ENCODE measurements around the gene SERTM1. TPM values are rescaled to one million over a fixed set of nuclear protein-coding genes. Genes with fewer than 3 reads are reported as not detected.

SERTM1 gene
- total and polyA plus RNA-seq, 4 donors: 2.9 to 14.3 (median 7.4) TPM

DNA sequence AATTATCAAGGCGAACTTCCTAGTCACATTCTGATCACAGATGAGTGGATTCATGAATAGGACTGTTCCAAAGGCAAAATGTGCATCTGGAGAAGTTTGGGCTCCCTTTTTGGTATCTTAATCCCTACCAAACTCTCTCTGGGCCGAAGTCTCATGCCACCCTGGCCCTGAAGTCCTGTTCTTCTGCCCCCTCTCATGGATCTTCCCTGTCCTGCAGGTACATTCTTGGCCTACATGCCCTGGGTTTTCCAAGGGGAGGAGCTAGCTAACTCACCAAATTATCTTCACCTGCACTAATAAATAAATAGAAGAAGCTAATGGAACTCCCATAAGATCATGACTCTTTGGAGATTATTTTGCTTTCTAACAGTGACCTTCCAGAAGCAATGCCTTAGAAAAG lies 50.3 kb downstream of the SERTM1 start:
- no peak overlapping the region for H3K27ac ChIP-seq (ENCODE audit: low read depth, low read length)
- no peak for DNase-seq (ENCODE audit: low read depth in 4 of 6, low spot score in 6 of 6)
- H3K9me3 ChIP-seq (ENCODE audit: control insufficient read depth, insufficient read depth, low read length): no peaks in the 10 kb centered on the region
- no peaks in the 10 kb centered on the region for H3K27me3 ChIP-seq (ENCODE audit: control insufficient read depth, insufficient read depth, low read length)
- 80% methylated on average over 2 of the region's 2 CpGs for WGBS (ENCODE audit: insufficient coverage)
- H3K4me3 ChIP-seq (ENCODE audit: low read depth, low read length): no peak overlapping the region
- no peaks in the 10 kb centered on the region for H3K4me1 ChIP-seq (ENCODE audit: control insufficient read depth, insufficient read depth, low read length)
- no peaks in the 10 kb centered on the region for H3K36me3 ChIP-seq (ENCODE audit: control insufficient read depth, insufficient read depth, low read length)

DNA sequence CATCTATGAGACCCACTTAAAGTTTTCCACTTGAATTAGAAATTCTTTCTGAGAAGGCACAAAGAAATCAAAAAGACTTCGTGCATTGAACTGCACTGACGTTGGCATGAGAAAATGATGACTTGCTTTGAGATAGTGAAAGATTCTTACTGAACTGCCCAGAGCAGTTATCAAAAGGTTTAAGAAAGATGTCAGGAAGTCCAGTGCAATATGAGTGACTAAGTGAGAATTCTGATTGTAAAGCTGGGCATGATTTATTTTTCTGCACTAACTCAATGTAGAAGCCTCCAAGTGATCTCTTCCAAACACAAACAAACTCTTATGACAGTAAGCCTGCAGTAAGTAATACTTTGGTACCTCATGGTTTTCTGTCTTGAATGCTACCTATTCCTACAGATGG lies 52.1 kb downstream of the SERTM1 start:
- Histone ChIP-seq H3K4me3 (ENCODE audit: low read depth, low read length) (no peak overlapping the region), H3K4me1 (ENCODE audit: control insufficient read depth, insufficient read depth, low read length) (no peaks in the 10 kb centered on the region), H3K36me3 (ENCODE audit: control insufficient read depth, insufficient read depth, low read length) (no peaks in the 10 kb centered on the region), H3K27ac (ENCODE audit: low read depth, low read length) (no peak overlapping the region), H3K27me3 (ENCODE audit: control insufficient read depth, insufficient read depth, low read length) (no peaks in the 10 kb centered on the region), H3K9me3 (ENCODE audit: control insufficient read depth, insufficient read depth, low read length) (no peaks in the 10 kb centered on the region)
- WGBS (ENCODE audit: insufficient coverage): 95% methylated on average over 2 of the region's 2 CpGs
- DNase-seq (ENCODE audit: low read depth in 4 of 6, low spot score in 6 of 6): no peak

DNA sequence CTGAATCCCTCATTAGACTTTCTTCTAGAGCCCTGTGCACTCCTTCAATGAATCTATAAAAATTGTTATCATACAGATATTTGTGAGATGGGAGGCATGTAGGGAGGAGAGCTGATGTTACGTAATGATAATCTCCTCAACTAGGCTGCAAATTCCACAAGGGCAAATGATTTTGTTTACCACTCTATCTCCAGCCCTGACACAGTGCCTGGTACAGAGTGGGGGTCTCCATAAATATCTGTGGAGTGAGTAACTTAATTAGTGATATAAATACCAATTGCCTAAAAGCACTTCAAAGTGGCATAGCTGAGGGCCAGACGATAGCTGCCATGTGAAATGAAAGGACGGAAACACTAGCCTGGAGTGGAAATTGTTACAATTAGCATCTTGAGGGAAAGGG lies 54.2 kb downstream of the SERTM1 start:
- no peaks in the 10 kb centered on the region for H3K27me3 ChIP-seq (ENCODE audit: control insufficient read depth, insufficient read depth, low read length)
- H3K36me3 ChIP-seq (ENCODE audit: control insufficient read depth, insufficient read depth, low read length): no peaks in the 10 kb centered on the region
- no peak overlapping the region for H3K27ac ChIP-seq (ENCODE audit: low read depth, low read length)
- no peak for DNase-seq (ENCODE audit: low read depth in 4 of 6, low spot score in 6 of 6)
- no peaks in the 10 kb centered on the region for H3K9me3 ChIP-seq (ENCODE audit: control insufficient read depth, insufficient read depth, low read length)
- H3K4me1 ChIP-seq (ENCODE audit: control insufficient read depth, insufficient read depth, low read length): no peaks in the 10 kb centered on the region
- no peak overlapping the region for H3K4me3 ChIP-seq (ENCODE audit: low read depth, low read length)
- 88% methylated on average over 2 of the region's 3 CpGs for WGBS (ENCODE audit: insufficient coverage)

DNA sequence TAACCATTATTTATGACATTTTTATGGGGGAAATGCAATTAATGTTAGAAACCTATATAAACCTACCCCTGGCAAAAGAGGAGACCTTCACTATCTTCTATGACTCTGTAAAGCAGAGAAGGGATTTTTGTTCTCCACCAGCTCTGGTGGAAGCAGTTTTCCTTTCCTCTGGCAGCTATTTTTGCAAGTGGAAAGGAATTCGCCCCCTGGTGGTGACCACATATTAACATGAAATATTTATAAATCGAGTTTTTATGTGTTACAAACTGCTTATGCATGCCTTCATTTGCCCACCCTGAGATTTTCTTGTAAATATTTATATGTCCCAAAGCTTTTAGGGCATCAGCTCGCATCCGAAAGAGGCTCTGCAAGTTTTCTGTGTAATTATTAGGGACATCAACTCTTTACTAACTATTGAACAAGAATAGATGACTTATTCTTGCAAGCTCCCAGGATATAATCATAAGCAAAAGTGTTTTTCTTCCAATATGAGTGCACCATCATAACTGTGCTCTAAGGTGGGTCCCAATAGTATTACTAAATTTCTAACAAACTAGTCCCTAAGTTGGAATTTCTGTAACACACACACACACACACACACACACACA lies 62.4 kb downstream of the SERTM1 start:
- Histone ChIP-seq H3K36me3 (ENCODE audit: control insufficient read depth, insufficient read depth, low read length) (no peaks in the 10 kb centered on the region), H3K27ac (ENCODE audit: low read depth, low read length) (no peak overlapping the region), H3K4me3 (ENCODE audit: low read depth, low read length) (no peak overlapping the region), H3K9me3 (ENCODE audit: control insufficient read depth, insufficient read depth, low read length) (no peaks in the 10 kb centered on the region), H3K4me1 (ENCODE audit: control insufficient read depth, insufficient read depth, low read length) (no peaks in the 10 kb centered on the region), H3K27me3 (ENCODE audit: control insufficient read depth, insufficient read depth, low read length) (no peaks in the 10 kb centered on the region)
- peak; percentile 30 to 94 (median 62) for DNase-seq (ENCODE audit: low read depth in 4 of 6, low spot score in 6 of 6)
- WGBS (ENCODE audit: insufficient coverage): no CpG with 5 or more reads among the region's 4 CpGs

DNA sequence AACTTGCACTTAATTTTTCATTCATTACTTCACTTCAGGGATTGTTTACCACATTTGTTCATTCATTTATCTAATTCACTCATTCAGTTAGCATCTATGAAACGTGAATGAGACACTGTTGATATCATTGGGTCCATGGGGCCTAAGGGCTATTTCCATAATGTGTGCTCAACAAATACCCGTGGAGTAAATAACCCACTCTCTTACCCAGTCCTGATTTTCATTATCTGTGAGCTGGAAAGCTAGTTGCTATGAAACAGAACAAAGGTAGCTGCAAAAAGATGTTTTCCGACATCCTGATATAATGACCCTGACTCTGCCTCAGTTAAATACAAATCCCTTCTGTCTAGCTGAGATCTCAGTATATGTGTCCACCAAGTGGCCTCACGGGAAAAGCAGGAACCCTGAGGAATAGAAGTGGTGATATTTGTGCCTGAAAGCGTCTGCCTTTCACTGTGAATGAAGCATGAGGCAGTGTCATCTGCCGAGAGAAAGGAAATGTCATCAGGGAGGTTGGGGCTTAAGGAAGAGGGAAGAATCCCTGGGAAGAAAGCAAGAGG lies 63.8 kb downstream of the SERTM1 start:
- H3K27ac ChIP-seq (ENCODE audit: low read depth, low read length): no peak overlapping the region
- H3K36me3 ChIP-seq (ENCODE audit: control insufficient read depth, insufficient read depth, low read length): no peaks in the 10 kb centered on the region
- no peaks in the 10 kb centered on the region for H3K4me1 ChIP-seq (ENCODE audit: control insufficient read depth, insufficient read depth, low read length)
- no peaks in the 10 kb centered on the region for H3K9me3 ChIP-seq (ENCODE audit: control insufficient read depth, insufficient read depth, low read length)
- no peak overlapping the region for H3K4me3 ChIP-seq (ENCODE audit: low read depth, low read length)
- WGBS (ENCODE audit: insufficient coverage): 42% methylated on average over 4 of the region's 6 CpGs
- no peaks in the 10 kb centered on the region for H3K27me3 ChIP-seq (ENCODE audit: control insufficient read depth, insufficient read depth, low read length)
- peak in 1 of 6 donors; percentile 50 for DNase-seq (ENCODE audit: low read depth in 4 of 6, low spot score in 6 of 6)

DNA sequence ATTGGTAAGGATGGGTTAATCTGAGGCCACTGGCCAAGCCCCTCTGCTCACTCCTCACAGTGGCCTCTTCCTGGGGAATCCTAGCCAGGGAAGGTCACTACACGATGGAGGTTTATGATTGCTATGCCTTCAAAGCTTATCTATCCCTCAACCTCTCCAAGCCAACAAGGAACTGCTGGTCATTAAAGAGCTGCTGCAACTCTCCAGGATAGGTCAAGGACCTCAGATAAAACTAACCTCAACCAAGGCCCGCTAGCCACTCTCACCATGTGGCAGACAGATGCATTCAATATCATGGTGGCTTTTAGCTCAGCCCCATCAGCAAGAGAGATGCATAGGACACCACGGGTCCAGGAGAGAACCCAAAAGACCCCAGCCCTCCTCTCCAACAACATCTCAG lies 71.6 kb downstream of the SERTM1 start:
- no peak for DNase-seq (ENCODE audit: low read depth in 4 of 6, low spot score in 6 of 6)
- Histone ChIP-seq H3K4me1 (ENCODE audit: control insufficient read depth, insufficient read depth, low read length) (no peaks in the 10 kb centered on the region), H3K4me3 (ENCODE audit: low read depth, low read length) (no peak overlapping the region), H3K9me3 (ENCODE audit: control insufficient read depth, insufficient read depth, low read length) (no peaks in the 10 kb centered on the region), H3K36me3 (ENCODE audit: control insufficient read depth, insufficient read depth, low read length) (no peaks in the 10 kb centered on the region), H3K27me3 (ENCODE audit: control insufficient read depth, insufficient read depth, low read length) (no peaks in the 10 kb centered on the region), H3K27ac (ENCODE audit: low read depth, low read length) (no peak overlapping the region)
- 79% methylated on average over 3 of the region's 3 CpGs for WGBS (ENCODE audit: insufficient coverage)

DNA sequence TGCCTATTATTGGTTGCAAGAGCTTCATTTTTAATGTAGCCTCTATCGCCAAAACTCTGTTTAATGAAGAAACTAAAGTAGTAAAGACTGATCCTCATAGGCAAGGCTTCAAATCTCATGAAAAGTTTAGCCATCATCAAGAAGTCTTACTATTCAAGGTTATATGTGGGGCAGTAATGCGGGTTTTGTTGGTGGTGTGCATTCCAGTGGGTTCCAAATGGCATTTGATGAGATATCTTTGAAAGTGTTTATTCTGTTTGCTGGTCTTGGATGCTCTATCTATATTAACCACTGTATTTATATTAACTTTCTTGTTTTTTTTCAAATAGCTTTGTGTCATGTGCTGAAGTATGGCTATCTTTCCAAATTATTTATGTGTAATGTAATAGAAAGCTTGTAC lies 72.2 kb downstream of the SERTM1 start:
- no peak overlapping the region for H3K27ac ChIP-seq (ENCODE audit: low read depth, low read length)
- DNase-seq (ENCODE audit: low read depth in 4 of 6, low spot score in 6 of 6): no peak
- no CpG with 5 or more reads among the region's 2 CpGs for WGBS (ENCODE audit: insufficient coverage)
- H3K4me1 ChIP-seq (ENCODE audit: control insufficient read depth, insufficient read depth, low read length): no peaks in the 10 kb centered on the region
- no peaks in the 10 kb centered on the region for H3K9me3 ChIP-seq (ENCODE audit: control insufficient read depth, insufficient read depth, low read length)
- no peak overlapping the region for H3K4me3 ChIP-seq (ENCODE audit: low read depth, low read length)
- H3K27me3 ChIP-seq (ENCODE audit: control insufficient read depth, insufficient read depth, low read length): no peaks in the 10 kb centered on the region
- H3K36me3 ChIP-seq (ENCODE audit: control insufficient read depth, insufficient read depth, low read length): no peaks in the 10 kb centered on the region

Other genes with a start within 250 kb of the SERTM1 start
- 10 to 100 TPM in 1 of 2 donors, 1 to 10 TPM in 1; 6.2 to 13.1 TPM for gene CCNA1, start 241.5 kb upstream of the SERTM1 start, total RNA-seq
- gene CCNA1, start 241.5 kb upstream of the SERTM1 start, polyA plus RNA-seq (ENCODE audit: insufficient read length in 2 of 2): 10 to 100 TPM; 16.5 to 18.5 TPM
- gene RFXAP, start 145.2 kb downstream of the SERTM1 start, total RNA-seq: 10 to 100 TPM in 1 of 2 donors, 1 to 10 TPM in 1; 4.7 to 12.5 TPM
- gene RFXAP, start 145.2 kb downstream of the SERTM1 start, polyA plus RNA-seq (ENCODE audit: insufficient read length in 2 of 2): 10 to 100 TPM; 15.0 to 19.7 TPM
- 10 to 100 TPM; 20.5 to 47.4 TPM for gene SMAD9, start 246.2 kb downstream of the SERTM1 start, total RNA-seq
- 10 to 100 TPM; 26.9 to 45.0 TPM for gene SMAD9, start 246.2 kb downstream of the SERTM1 start, polyA plus RNA-seq (ENCODE audit: insufficient read length in 2 of 2)

Data from spinal cord (tissue), 10 donors.